C4-2B (cell line): Measurements from ENCODE around the gene INSIG1.

ENCODE experiments used
- ZFX ChIP-seq: fragments of 450-650 bp; IDR thresholded peaks from 2 replicates; pipeline ENCODE4 v1.6.1; 2017
- TF ChIP-seq, protein P1 (sequence below): fragments of 450-650 bp; conservative IDR thresholded peaks from 2 replicates; pipeline ENCODE4 v1.5.1; 2017; ENCODE audit warnings: mild to moderate bottlenecking

DNA sequence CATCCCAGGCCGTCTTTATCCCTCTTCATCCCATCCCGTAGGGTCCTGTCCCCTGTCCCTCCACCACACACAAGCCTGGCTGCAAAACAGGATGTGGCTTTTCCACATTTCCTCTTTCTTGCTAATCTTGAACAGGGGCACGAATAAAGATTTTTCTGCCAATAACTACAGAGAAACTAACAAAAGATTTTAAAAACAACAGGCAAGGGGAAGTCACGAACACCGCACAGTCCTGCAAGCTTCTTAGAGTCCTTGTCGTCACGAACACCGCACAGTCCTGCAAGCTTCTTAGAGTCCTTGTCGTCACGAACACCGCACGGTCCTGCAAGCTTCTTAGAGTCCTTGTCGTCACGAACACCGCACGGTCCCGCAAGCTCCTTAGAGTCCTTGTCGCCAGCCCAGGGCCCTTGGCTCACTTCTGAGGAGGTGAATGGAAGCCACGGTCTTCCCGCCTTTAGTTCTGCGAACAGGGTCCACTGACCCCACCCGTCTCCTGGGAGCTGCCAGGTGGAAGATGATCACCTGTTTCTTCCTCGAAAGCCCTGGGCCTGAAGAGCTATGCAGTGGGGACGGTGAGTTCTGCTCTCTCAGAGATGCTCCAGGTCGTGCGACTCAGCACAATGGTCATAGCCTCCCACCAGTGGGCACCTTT lies 10.3 kb upstream of the INSIG1 start:
- TF ChIP-seq, protein P1, sequence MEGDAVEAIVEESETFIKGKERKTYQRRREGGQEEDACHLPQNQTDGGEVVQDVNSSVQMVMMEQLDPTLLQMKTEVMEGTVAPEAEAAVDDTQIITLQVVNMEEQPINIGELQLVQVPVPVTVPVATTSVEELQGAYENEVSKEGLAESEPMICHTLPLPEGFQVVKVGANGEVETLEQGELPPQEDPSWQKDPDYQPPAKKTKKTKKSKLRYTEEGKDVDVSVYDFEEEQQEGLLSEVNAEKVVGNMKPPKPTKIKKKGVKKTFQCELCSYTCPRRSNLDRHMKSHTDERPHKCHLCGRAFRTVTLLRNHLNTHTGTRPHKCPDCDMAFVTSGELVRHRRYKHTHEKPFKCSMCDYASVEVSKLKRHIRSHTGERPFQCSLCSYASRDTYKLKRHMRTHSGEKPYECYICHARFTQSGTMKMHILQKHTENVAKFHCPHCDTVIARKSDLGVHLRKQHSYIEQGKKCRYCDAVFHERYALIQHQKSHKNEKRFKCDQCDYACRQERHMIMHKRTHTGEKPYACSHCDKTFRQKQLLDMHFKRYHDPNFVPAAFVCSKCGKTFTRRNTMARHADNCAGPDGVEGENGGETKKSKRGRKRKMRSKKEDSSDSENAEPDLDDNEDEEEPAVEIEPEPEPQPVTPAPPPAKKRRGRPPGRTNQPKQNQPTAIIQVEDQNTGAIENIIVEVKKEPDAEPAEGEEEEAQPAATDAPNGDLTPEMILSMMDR: no peak
- no peak for TF ChIP-seq ZFX
